Measurements from ENCODE around the gene ZNF554. TPM values are rescaled to one million over a fixed set of nuclear protein-coding genes. Genes with fewer than 3 reads are reported as not detected.
"Not testable (repeated sequence)": the region's sequence is repeated elsewhere in the genome, so short reads cannot be mapped to it uniquely, and the experiment has no call there.

Gene ZNF554
- total RNA-seq, 1 experiment from 2014 or later: 5.3 TPM

DNA sequence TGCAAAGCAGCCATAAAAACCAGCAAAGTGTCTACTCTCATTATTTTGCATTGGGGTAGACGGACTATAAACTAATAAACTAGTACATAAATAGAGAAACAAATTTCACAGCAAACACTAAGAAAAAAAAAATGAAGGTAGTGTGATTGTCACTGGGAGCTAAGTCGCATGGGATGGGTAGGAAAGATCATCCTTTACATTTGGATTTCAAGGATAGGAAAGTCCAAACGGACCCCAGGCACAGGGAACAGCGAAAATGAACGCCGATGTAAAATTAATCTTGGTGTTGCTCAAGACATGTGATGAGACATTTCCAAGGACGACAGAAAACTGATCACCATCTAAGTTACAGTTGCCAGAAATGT lies 35.9 kb upstream of the ZNF554 start:
- Histone ChIP-seq H3K36me3 (replicated peaks; ENCODE audit: control insufficient read depth, insufficient read depth, low read length) (peaks cover 1% of the 10 kb centered on the region; the same call in 1 of the 2 replicates), H3K4me3 (ENCODE audit: insufficient read depth, low read depth, low read length) (no peak overlapping the region), H3K27me3 (ENCODE audit: control insufficient read depth, insufficient read depth, low read length) (no peaks in the 10 kb centered on the region)
- no peak for DNase-seq

DNA sequence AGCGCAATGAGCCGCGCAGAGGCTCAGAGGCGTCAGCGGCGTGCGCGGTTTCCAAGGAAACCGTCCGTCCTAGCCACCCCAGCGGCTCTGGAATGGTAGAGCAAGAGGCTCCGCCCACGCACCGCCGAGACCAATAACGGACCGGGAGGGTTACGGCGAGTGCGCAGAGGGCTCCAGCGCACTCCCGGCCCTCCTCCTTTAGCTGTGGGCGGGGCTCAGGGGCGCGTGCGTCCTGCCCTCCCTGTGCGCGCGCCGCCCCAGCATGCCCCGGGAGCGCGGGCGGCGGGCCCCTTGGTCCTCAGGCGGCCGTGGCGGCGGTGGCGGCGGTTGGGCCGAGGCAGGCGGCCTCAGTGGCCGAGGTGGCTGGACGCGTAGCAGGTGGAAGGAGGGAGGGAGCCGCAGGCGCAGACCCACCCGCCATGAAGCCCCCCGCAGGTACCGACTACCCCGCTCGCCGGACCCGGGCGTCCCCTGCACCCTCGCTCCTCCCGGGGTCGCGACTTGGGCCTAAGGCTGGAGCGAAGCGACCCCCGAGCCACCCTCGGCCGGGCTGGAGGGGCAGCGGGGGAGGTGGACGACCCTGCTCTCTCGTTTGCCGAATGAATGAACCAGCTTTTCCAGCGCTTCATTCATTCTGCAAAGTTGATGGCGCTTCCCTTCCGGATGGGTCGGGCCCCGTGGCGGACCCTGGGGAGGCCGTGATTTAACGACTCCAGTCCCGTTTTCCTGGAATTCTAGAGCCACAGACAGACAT lies 34.2 kb upstream of the ZNF554 start, which contains the start of gene THOP1:
Gene THOP1 (plus strand): TSS at position 260 of the 754 bp plus-strand sequence. CDS start 160 bp downstream, at position 420.
- peak; percentile 100 for DNase-seq
- Histone ChIP-seq H3K27me3 (ENCODE audit: control insufficient read depth, insufficient read depth, low read length) (no peaks in the 10 kb centered on the region), H3K36me3 (replicated peaks; ENCODE audit: control insufficient read depth, insufficient read depth, low read length) (peaks cover 4% of the 10 kb centered on the region), H3K4me3 (ENCODE audit: insufficient read depth, low read depth, low read length) (peak within 1 kb of the TSS; percentile 93)

DNA sequence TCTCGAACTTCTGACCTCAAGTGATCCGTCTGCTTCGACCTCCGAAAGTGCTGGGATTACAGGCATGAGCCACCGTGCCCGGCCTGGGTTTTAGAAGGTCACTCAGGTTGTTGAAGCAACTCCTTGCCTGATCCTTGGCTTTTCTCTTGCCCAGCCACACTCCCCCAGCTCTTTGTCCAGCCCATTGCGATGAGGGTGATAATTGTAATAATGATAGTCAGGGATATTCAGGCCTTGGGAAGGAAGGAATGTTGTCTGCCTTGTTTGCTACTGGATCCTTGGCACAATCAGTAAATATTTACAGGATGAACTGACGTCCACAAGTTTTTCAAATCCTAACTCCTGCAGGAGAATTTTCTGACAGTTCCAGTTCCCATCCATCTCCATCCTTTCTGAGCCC lies 32.6 kb upstream of the ZNF554 start:
- Histone ChIP-seq H3K4me3 (ENCODE audit: insufficient read depth, low read depth, low read length) (no peak overlapping the region), H3K36me3 (replicated peaks; ENCODE audit: control insufficient read depth, insufficient read depth, low read length) (peaks cover 9% of the 10 kb centered on the region), H3K27me3 (ENCODE audit: control insufficient read depth, insufficient read depth, low read length) (no peaks in the 10 kb centered on the region)
- DNase-seq: no peak

DNA sequence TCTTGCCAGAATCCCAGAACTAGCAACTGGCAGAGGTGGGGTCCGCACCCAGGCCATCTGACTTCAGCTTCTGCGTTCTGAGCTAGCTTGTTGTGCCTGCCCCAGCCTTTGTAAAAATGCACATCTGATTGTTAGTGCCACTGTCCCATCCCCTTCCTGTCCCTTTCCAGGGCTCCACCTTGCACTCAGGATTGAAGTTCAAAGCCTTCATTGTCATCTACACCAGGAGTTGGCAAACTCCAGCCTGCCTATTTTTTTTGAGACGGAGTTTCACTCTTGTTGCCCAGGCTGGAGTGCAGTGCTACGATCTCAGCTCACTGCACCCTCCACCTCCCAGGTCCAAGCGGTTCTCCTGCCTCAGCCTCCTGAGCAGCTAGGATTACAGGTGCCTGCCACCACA lies 31.4 kb upstream of the ZNF554 start:
- Histone ChIP-seq H3K4me3 (ENCODE audit: insufficient read depth, low read depth, low read length) (no peak overlapping the region), H3K27me3 (ENCODE audit: control insufficient read depth, insufficient read depth, low read length) (no peaks in the 10 kb centered on the region), H3K36me3 (replicated peaks; ENCODE audit: control insufficient read depth, insufficient read depth, low read length) (peaks cover 9% of the 10 kb centered on the region)
- DNase-seq: no peak

DNA sequence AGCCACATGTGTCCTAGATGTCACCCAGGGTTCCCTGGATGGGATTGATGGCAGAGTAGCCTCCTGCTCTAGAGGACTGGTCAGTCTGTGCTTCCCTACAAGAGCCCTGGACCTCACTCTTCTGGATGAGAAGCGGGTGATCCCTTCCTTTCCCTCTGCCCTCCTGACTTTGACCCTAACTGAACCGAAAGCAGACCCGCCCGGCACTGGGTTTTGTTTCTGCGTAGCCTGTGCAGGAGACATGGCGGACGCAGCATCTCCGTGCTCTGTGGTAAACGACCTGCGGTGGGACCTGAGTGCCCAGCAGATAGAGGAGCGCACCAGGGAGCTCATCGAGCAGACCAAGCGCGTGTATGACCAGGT lies 29.5 kb upstream of the ZNF554 start:
- Histone ChIP-seq H3K36me3 (replicated peaks; ENCODE audit: control insufficient read depth, insufficient read depth, low read length) (peaks cover 17% of the 10 kb centered on the region), H3K27me3 (ENCODE audit: control insufficient read depth, insufficient read depth, low read length) (no peaks in the 10 kb centered on the region), H3K4me3 (ENCODE audit: insufficient read depth, low read depth, low read length) (no peak overlapping the region)
- no peak for DNase-seq

DNA sequence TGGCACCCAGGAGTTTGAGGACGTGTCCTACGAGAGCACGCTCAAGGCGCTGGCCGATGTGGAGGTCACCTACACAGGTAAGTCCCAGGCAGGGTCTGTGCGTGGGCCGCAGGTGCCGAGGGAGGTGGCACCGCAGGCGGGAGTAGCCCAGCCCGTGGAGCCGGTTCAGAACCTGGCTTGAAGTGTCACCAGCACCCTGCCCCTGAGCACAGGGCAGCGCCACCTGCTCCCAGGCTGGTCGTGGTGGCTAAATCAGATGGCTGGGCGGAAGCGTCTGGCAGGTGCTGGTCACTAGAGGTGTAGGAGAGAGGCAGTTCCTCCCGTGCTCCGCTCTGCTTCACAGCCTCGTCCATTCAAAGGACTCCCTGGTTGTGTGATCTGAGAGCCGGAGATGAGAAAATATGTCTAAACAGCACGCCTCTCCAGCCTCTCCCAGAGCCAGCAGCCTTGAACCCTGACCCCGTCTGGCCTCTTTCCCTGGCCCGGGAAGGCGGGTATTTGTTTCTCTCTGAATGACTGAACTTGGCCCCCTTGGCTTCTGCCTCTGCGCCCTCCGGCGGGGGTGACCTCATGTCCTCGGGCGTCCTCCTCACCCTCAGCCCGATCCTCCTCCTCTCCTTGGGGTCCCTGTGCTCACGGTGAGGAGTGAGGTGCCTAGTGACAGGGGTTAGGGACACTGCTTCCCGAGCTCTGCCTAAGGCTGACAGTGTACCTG lies 29.0 kb upstream of the ZNF554 start:
- Histone ChIP-seq H3K27me3 (ENCODE audit: control insufficient read depth, insufficient read depth, low read length) (no peaks in the 10 kb centered on the region), H3K36me3 (replicated peaks; ENCODE audit: control insufficient read depth, insufficient read depth, low read length) (peaks cover 23% of the 10 kb centered on the region), H3K4me3 (ENCODE audit: insufficient read depth, low read depth, low read length) (no peak overlapping the region)
- no peak for DNase-seq

DNA sequence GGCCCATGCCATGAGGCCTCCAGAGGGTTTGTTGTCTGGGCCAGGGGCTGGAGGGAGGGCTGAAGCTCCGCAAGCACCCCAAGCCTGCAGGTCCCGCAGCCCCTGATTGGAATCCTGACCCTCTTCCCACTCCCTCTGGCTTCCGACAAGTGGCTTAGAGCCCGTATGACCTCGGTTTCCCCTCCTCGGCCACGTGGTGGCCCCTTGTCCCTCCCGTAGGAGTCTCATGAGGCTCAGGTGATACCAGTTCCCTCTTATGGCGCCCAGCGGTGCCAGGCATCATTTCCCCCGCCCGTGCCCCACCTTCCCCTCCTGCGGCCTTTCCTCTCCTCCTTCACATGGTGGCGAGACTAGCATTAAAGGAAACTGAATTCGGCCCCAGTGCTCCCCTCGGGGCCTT lies 28.2 kb upstream of the ZNF554 start:
- H3K4me3 ChIP-seq (ENCODE audit: insufficient read depth, low read depth, low read length): no peak overlapping the region
- no peaks in the 10 kb centered on the region for H3K27me3 ChIP-seq (ENCODE audit: control insufficient read depth, insufficient read depth, low read length)
- DNase-seq: no peak
- H3K36me3 ChIP-seq (replicated peaks; ENCODE audit: control insufficient read depth, insufficient read depth, low read length): peaks cover 26% of the 10 kb centered on the region

DNA sequence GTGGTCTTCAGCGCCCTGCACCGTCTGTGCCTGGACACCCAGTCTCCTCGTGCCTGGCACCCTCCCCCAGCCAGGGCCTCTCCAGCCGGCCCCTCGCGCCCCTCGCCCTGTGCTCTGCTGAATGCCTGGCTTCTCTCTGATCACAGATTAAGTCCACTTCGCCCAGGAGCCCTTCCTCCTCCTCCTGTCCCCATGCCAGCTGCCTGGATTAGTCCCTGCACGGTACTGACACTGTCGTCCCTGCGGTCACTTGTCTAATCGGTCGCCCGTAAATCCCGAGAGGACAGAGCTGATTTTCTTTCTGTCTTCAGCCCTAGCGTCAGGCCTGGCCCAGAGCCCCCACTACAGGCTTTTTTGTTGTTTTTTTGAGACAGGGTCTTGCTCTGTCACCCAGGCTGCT lies 27.8 kb upstream of the ZNF554 start:
- DNase-seq: no peak
- Histone ChIP-seq H3K27me3 (ENCODE audit: control insufficient read depth, insufficient read depth, low read length) (no peaks in the 10 kb centered on the region), H3K36me3 (replicated peaks; ENCODE audit: control insufficient read depth, insufficient read depth, low read length) (peaks cover 28% of the 10 kb centered on the region), H3K4me3 (ENCODE audit: insufficient read depth, low read depth, low read length) (no peak overlapping the region)

DNA sequence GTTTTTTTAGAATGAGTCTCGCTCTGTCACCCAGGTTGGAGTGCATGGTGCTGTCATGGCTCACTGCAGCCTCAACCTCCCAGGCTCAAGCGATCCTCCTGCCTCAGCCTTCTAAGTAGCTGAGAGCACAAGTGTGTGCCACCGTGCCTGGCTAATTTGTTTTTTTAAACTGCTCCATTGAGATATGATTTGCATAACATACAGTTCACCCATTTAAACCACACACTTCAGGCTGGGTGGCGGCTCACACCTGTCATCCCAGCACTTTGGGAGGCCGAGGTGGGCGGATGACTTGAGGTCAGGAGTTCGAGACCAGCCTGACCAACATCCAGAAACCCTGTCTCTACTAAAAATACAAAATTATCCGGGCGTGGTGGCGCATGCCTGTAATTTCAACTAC lies 27.0 kb upstream of the ZNF554 start:
- DNase-seq; H3K4me3 ChIP-seq (ENCODE audit: insufficient read depth, low read depth, low read length); H3K27me3 ChIP-seq (ENCODE audit: control insufficient read depth, insufficient read depth, low read length): not testable (repeated sequence)
- H3K36me3 ChIP-seq (replicated peaks; ENCODE audit: control insufficient read depth, insufficient read depth, low read length): peaks cover 30% of the 10 kb centered on the region

DNA sequence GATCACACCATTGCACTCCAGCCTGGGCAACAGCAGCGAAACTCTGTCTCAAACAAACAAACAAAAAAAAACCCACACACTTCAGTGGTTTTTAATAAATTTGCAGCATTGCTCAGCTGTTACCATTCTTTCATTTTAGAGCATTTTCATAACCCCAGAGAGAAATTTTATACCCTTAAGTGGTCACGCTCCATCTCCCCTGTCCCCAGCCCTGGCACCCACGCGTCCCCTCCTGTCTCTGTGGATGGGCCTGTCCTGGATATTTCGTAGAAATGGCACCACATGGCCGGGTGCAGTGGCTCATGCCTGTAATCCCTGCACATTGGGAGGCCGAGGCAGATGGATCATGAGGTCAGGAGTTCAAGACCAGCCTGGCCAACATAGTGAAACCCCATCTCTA lies 26.5 kb upstream of the ZNF554 start:
- Histone ChIP-seq H3K4me3 (ENCODE audit: insufficient read depth, low read depth, low read length) (no peak overlapping the region), H3K36me3 (replicated peaks; ENCODE audit: control insufficient read depth, insufficient read depth, low read length) (peaks cover 31% of the 10 kb centered on the region), H3K27me3 (ENCODE audit: control insufficient read depth, insufficient read depth, low read length) (no peaks in the 10 kb centered on the region)
- DNase-seq: no peak

DNA sequence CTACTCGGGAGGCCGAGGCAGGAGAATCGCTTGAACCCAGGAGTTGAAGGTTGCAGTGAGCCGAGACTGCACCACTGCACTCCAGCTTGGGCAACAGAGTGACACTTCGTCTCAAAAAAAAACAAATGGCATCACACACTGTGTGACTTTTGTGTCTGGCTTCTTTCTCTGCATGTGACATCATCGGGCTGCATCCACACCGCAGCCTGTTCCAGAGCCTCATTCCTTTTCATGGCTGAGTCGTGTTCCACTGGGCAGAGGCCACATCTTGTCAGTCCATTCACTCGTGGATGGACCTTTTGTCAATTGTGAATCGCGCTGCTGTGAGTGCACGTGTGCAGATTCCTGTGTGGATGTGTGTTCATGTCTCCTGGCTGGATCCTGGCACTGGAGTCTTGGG lies 26.1 kb upstream of the ZNF554 start:
- Histone ChIP-seq H3K36me3 (replicated peaks; ENCODE audit: control insufficient read depth, insufficient read depth, low read length) (peaks cover 34% of the 10 kb centered on the region), H3K4me3 (ENCODE audit: insufficient read depth, low read depth, low read length) (no peak overlapping the region), H3K27me3 (ENCODE audit: control insufficient read depth, insufficient read depth, low read length) (no peaks in the 10 kb centered on the region)
- DNase-seq: no peak

DNA sequence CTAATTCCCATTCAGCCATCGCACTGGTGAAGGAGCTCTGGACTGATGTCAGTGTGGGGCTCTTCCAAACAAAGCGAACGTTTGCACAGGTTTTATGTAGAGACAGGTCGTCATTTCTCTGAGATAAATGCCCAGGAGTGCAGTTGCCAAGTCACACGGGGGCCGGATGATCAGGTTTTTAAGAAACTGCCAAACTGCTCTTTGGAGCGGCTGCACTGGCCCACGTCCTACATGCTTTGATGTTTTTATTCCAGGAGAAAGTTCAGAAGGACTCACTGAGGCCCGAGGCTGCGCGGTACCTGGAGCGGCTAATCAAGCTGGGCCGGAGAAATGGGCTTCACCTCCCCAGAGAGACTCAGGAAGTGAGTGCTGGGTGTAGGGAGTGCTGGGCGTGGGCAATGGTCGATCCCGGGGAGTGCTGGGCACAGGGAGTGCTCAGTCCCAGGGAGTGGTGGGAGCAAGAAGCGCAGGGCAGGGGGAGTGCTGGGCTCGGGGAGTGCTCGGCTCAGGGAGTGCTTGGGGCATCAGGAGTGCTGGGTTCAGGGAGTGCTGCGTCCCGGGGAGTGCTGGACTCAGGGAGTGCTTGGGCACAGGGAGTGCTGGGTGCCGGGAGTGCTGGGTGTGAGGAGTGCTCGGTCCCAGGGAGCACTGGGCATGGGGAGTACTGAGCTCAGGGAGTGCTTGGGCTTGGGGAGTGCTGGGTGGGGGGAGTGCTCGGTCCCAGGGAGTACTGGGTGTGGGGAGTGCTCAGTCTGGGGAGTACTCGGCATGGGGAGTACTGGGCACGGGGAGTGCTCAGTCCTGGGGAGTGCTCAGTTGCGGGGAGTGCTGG lies 23.6 kb upstream of the ZNF554 start:
- DNase-seq: peak; percentile 54
- Histone ChIP-seq H3K36me3 (replicated peaks; ENCODE audit: control insufficient read depth, insufficient read depth, low read length) (peaks cover 39% of the 10 kb centered on the region), H3K27me3 (ENCODE audit: control insufficient read depth, insufficient read depth, low read length) (no peaks in the 10 kb centered on the region), H3K4me3 (ENCODE audit: insufficient read depth, low read depth, low read length) (no peak overlapping the region)

DNA sequence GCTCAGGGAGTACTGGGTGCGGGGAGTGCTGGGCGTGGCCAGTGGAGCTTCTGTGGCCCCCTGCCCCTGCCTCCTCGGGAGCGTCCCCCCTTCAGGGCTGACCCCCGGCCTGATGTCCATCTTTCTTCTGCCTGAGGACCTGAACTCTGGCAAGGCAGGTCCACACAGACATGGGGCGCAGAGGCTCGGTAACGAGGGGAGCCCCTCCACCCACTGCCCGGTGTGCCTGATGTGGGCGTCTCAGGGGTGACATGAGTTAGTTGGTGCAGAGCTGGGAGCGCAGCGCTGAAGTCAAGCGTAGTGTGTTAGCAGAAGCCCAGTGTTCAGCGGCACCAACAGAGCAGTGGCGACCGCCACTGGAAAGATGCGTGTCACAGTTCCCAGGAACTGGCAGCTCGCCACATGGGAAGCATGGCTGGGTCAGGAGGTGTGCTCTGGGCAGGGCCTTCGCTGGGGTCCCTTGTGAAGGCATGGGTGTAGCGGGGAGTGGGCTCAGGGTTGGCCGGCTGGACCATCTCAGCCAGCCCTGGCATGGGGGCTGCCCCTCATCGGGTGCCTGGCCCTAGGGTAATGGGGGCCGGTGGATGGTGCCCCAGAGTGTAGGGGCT lies 22.9 kb upstream of the ZNF554 start:
- Histone ChIP-seq H3K4me3 (ENCODE audit: insufficient read depth, low read depth, low read length) (no peak overlapping the region), H3K27me3 (ENCODE audit: control insufficient read depth, insufficient read depth, low read length) (no peaks in the 10 kb centered on the region), H3K36me3 (replicated peaks; ENCODE audit: control insufficient read depth, insufficient read depth, low read length) (peaks cover 38% of the 10 kb centered on the region)
- DNase-seq: no peak

DNA sequence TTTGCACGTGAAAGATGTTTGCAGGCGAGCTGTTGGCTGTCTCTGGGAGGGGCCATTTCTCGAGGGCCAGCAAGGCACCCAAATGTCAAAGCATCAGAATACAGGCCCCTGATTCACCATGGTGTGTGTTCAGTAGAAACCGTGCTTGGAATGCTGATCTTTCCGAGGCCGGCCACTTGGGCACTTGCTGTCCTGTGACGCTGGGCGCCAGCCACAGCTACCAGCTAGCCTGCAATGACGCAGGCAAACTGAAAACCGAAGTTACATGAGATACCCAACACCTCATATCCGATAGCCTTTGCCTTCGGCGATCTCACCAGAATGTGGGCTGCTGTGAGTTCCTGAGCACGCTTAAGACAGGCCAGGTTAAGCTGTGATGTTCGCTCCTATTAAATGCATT lies 22.4 kb upstream of the ZNF554 start:
- H3K4me3 ChIP-seq (ENCODE audit: insufficient read depth, low read depth, low read length): no peak overlapping the region
- no peak for DNase-seq
- peaks cover 39% of the 10 kb centered on the region for H3K36me3 ChIP-seq (replicated peaks; ENCODE audit: control insufficient read depth, insufficient read depth, low read length)
- no peaks in the 10 kb centered on the region for H3K27me3 ChIP-seq (ENCODE audit: control insufficient read depth, insufficient read depth, low read length)

Measured in H7 (cell line).